Measurements from ENCODE around the gene TFDP1. TPM values are rescaled to one million over a fixed set of nuclear protein-coding genes. Genes with fewer than 3 reads are reported as not detected.

The TFDP1 gene
- total RNA-seq (2014; rRNA removed; shearing (Covaris generic)): 164 and 177 TPM in 2 replicates

- peak; percentile 90 for DNase-seq (ENCODE audit: low spot score)
Measured at GRCh38 chr13:113584205-113584869, at the start of gene TFDP1. Gene TFDP1, plus strand, starts transcription at chr13:113584753. Its CDS starts 1,085 bp downstream, at chr13:113585838.

GRCh38 chr13:113535381-113535781, 49.2 kb upstream of the TFDP1 start:
- no peak for DNase-seq (ENCODE audit: low spot score)

- no peak for DNase-seq (ENCODE audit: low spot score)
Measured at GRCh38 chr13:113536461-113537110, 48.0 kb upstream of the TFDP1 start.

GRCh38 chr13:113537205-113537604, 47.3 kb upstream of the TFDP1 start:
- no peak for DNase-seq (ENCODE audit: low spot score)

GRCh38 chr13:113537909-113538688, 46.5 kb upstream of the TFDP1 start:
- no peak for DNase-seq (ENCODE audit: low spot score)

GRCh38 chr13:113538689-113539058, 45.9 kb upstream of the TFDP1 start:
- no peak for DNase-seq (ENCODE audit: low spot score)

GRCh38 chr13:113539176-113539575, 45.4 kb upstream of the TFDP1 start:
- no peak for DNase-seq (ENCODE audit: low spot score)

GRCh38 chr13:113539822-113540221, 44.7 kb upstream of the TFDP1 start:
- no peak for DNase-seq (ENCODE audit: low spot score)

GRCh38 chr13:113540523-113540922, 44.0 kb upstream of the TFDP1 start:
- no peak for DNase-seq (ENCODE audit: low spot score)

- no peak for DNase-seq (ENCODE audit: low spot score)
Measured at GRCh38 chr13:113542751-113543424, 41.7 kb upstream of the TFDP1 start.

GRCh38 chr13:113544071-113544891, 40.3 kb upstream of the TFDP1 start:
- no peak for DNase-seq (ENCODE audit: low spot score)

GRCh38 chr13:113544896-113545295, 39.7 kb upstream of the TFDP1 start:
- DNase-seq (ENCODE audit: low spot score): no peak

- no peak for DNase-seq (ENCODE audit: low spot score)
Measured at GRCh38 chr13:113545455-113545930, 39.1 kb upstream of the TFDP1 start.

- no peak for DNase-seq (ENCODE audit: low spot score)
Measured at GRCh38 chr13:113545931-113546516, 38.5 kb upstream of the TFDP1 start.

GRCh38 chr13:113546571-113547237, 37.8 kb upstream of the TFDP1 start:
- no peak for DNase-seq (ENCODE audit: low spot score)

- DNase-seq (ENCODE audit: low spot score): no peak
Measured at GRCh38 chr13:113547238-113547971, 37.1 kb upstream of the TFDP1 start.

GRCh38 chr13:113548171-113548641, 36.3 kb upstream of the TFDP1 start:
- DNase-seq (ENCODE audit: low spot score): no peak

GRCh38 chr13:113548778-113549621, 35.6 kb upstream of the TFDP1 start:
- DNase-seq (ENCODE audit: low spot score): no peak

Data from HT-29 (cell line).